Measurements from ENCODE around the gene WNT5A. TPM values are rescaled to one million over a fixed set of nuclear protein-coding genes. Genes with fewer than 3 reads are reported as not detected.

WNT5A gene
- total and polyA plus RNA-seq, 10 donors = 1.1 to 26.7 (median 11.3) TPM

- TF ChIP-seq, protein P1, sequence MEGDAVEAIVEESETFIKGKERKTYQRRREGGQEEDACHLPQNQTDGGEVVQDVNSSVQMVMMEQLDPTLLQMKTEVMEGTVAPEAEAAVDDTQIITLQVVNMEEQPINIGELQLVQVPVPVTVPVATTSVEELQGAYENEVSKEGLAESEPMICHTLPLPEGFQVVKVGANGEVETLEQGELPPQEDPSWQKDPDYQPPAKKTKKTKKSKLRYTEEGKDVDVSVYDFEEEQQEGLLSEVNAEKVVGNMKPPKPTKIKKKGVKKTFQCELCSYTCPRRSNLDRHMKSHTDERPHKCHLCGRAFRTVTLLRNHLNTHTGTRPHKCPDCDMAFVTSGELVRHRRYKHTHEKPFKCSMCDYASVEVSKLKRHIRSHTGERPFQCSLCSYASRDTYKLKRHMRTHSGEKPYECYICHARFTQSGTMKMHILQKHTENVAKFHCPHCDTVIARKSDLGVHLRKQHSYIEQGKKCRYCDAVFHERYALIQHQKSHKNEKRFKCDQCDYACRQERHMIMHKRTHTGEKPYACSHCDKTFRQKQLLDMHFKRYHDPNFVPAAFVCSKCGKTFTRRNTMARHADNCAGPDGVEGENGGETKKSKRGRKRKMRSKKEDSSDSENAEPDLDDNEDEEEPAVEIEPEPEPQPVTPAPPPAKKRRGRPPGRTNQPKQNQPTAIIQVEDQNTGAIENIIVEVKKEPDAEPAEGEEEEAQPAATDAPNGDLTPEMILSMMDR (IDR thresholded peaks at IDR 0.05 in 8 of 11, conservative IDR thresholded peaks at IDR 0.05 in 3 of 11) = no peak
- no peak for TF ChIP-seq POLR2AphosphoS5 (IDR thresholded peaks at IDR 0.05)
- TF ChIP-seq POLR2A (IDR thresholded peaks at IDR 0.05) = no peak
- Histone ChIP-seq H3K9me3 (no peaks in the 10 kb centered on the region), H3K4me1 (peaks cover 8 to 77% (median 33%) of the 10 kb centered on the region in 6 donors), H3K27ac (no peak overlapping the region), H3K27me3 (replicated peaks in 1 of 7) (peaks cover 3 to 100% (median 53%) of the 10 kb centered on the region in 7 donors), H3K36me3 (no peaks in the 10 kb centered on the region), H3K4me3 (peak overlapping the region in 1 of 8 donors; percentile 81)
- intact Hi-C loops (cut with DNase I; ENCODE audit: low total_unique reads) = loop anchor here (10.0 kb wide), 1 partner anchor 241 kb away; no protein-coding TSS in a partner anchor
- DNase-seq = no peak
- 23 to 41% (median 29%) methylated on average over 39 to 40 of the region's 40 CpGs for WGBS, 5 donors
These were observed 3.7 kb downstream of the WNT5A start for GRCh38 chr3:55483196-55484095.

- H3K27ac ChIP-seq = no peak overlapping the region
- H3K9me3 ChIP-seq = no peaks in the 10 kb centered on the region
- peak overlapping the region in 5 of 8 donors; percentile 9 to 59 (median 25) for H3K4me3 ChIP-seq
- no peak for DNase-seq
- peaks cover 8 to 69% (median 27%) of the 10 kb centered on the region in 6 donors for H3K4me1 ChIP-seq
- TF ChIP-seq POLR2A (IDR thresholded peaks at IDR 0.05) = no peak
- TF ChIP-seq, protein P1 (IDR thresholded peaks at IDR 0.05 in 8 of 11, conservative IDR thresholded peaks at IDR 0.05 in 3 of 11) = no peak
- TF ChIP-seq POLR2AphosphoS5 (IDR thresholded peaks at IDR 0.05) = no peak
- H3K36me3 ChIP-seq = no peaks in the 10 kb centered on the region
- 2 to 20% (median 14%) methylated on average over 20 to 38 of the region's 38 CpGs for WGBS, 5 donors
- peaks cover 3 to 99% (median 45%) of the 10 kb centered on the region in 7 donors for H3K27me3 ChIP-seq (replicated peaks in 1 of 7)
- intact Hi-C loops (cut with DNase I; ENCODE audit: low total_unique reads) = loop anchor here (10.0 kb wide), 1 partner anchor 242 kb away; no protein-coding TSS in a partner anchor
These were observed 4.5 kb downstream of the WNT5A start for GRCh38 chr3:55482496-55483195.

- H3K27ac ChIP-seq = no peak overlapping the region
- WGBS, 5 donors = 5 to 14% (median 8%) methylated on average over 28 to 37 of the region's 37 CpGs
- no peaks in the 10 kb centered on the region for H3K36me3 ChIP-seq
- peaks cover 3 to 62% (median 20%) of the 10 kb centered on the region in 6 donors for H3K4me1 ChIP-seq
- TF ChIP-seq POLR2A (IDR thresholded peaks at IDR 0.05) = no peak
- TF ChIP-seq, protein P1 (IDR thresholded peaks at IDR 0.05 in 8 of 11, conservative IDR thresholded peaks at IDR 0.05 in 3 of 11) = no peak
- no peak for TF ChIP-seq POLR2AphosphoS5 (IDR thresholded peaks at IDR 0.05)
- DNase-seq = no peak
- H3K4me3 ChIP-seq = peak overlapping the region in 7 of 8 donors; percentile 9 to 59 (median 23)
- H3K9me3 ChIP-seq = no peaks in the 10 kb centered on the region
- H3K27me3 ChIP-seq (replicated peaks in 1 of 7) = peaks cover 3 to 99% (median 39%) of the 10 kb centered on the region in 7 donors
- intact Hi-C loops (cut with DNase I; ENCODE audit: low total_unique reads) = loop anchor here (10.0 kb wide), 1 partner anchor 243 kb away; no protein-coding TSS in a partner anchor
These were observed 5.2 kb downstream of the WNT5A start for GRCh38 chr3:55481744-55482495.

All from spleen (tissue), 11 donors.